GM21528 (cell line): Measurements from ENCODE around the gene EHMT1.
"Not testable (repeated sequence)": the region's sequence is repeated elsewhere in the genome, so short reads cannot be mapped to it uniquely, and the experiment has no call there.

Experiments used
- ATAC-seq: cut with Tn5 transposase; IDR thresholded peaks from one replicate; pipeline ENCODE4 v1.9.1; 2021; ENCODE audit warnings: mild to moderate bottlenecking, moderate library complexity; ENCODE audit not compliant: unreplicated experiment, low FRiP score

The EHMT1 gene

DNA sequence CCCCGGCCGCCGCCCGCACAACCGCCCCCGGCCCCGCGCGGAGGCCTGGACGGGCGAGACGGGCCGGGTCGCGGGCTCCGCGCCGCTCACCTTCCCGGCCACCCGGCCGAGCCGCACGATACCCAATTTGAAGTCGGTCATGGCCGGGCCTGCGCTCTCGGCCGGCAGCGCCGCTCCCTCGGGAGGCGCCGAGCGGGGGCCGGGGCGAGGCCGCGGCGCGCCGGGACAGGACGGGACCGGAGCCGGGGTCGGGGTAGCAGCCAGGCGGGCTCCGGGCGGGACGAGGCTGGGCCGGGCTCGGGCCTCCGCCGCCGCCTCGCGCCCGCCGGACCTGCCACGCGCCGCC is 28.7 kb upstream of the EHMT1 start:
- ATAC-seq, result no peak

DNA sequence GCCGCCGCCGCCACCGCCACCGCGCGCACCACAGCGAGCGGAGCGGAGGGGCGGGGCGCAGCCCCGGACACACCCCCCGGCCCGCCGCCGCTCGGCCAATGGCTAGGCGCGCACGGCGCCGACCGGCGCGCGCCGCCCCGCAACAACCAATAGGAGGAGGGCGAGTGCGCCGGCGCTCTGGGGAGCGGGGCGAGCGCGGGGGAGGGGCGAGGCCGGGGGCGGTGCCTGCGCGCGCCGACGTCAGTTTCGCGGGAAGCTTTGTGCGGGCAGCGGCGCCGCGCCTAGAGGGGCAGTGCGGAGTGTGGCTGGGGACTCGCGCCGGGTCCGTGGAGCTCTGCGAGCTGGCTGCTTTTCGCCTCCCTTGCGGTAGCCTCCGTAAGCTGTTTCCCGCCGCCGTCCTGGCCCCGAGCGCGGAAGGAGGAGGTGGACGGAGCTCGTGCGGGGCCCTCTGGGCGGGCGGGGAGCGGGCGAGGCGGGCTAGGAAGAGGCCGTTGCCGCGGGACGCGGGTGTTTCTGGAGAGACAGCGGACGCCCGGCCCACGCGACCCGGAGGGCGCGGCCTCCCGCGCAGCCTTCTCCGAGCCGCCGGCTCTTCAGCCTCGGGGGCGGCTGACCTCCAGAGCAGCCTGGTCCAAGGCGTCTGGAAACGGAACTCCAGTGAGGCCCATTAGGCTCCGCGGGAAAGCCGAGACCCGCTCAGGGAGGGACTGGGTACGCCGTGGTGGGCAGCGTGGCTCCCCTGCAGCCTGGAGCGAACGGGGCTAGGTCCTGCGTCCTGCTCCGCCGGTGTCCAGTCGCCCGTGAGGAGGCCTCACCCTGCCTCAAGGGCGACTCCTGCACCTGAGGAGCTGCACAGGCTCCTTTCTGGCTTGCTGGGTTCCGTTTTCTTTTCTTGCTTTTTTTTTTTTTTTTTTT is 28.1 kb upstream of the EHMT1 start, which contains the start of gene ZMYND19:
Gene ZMYND19 (minus strand): TSS at position 44 of the 915 bp plus-strand sequence. CDS start 249 bp downstream, outside the sequence.
- peak; percentile 69 for ATAC-seq

DNA sequence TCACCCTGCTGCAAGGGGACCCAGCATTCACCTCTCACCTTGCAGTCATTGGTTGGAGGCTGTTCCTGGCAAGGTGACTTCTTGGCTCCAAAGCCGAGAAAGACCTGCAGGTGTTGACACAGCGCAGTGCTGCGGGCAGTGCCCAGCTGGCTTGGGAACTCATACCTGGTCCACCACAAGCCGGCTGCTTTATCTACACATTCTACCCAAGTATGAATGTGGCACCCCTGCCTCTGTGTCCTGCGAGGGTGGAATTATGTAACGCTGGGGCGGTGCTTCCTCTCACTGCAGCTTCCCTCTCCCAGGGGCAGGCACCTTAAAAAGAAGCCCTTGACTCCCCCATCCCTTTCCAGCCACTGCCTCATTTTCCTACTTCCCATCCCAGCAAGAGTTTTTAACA is 26.0 kb upstream of the EHMT1 start:
- ATAC-seq, result no peak

DNA sequence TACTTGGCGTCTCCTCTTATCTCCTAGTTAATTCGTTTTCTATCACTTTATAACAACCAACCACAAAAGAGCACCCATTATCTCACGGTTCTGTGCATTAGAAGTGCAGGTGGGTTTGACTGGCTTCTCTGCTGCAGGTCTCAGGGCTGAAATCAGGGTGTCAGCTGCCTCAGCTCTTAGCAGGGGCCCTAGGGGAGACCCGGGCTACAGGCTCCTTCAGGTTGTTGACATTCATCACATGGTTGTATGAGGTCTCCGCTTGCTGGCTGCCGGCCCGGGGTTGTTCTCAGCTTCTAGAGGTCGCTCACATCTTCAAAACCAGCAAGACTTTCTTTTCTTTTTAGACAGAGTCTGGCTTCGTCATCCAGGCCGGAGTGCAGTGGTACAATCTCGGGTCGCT is 25.6 kb upstream of the EHMT1 start:
- no peak for ATAC-seq

DNA sequence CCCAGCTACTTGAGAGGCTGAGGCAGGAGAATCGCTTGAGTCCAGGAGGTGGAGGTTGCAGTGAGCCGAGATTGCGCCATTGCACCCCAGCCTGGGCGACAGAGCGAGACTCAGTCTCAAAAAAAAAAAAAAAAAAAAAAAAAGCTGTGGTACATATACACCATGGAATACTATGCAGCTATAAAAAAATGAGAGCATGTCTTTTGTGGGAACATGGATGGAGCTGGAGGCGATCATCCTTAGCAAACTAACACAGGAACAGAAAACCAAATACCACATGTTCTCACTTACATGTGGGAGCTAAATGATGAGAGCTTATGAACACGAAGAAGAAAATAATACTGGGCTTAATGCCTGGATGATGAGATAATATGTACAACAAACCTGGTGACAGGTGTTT is 22.2 kb upstream of the EHMT1 start:
- not testable (repeated sequence) for ATAC-seq

DNA sequence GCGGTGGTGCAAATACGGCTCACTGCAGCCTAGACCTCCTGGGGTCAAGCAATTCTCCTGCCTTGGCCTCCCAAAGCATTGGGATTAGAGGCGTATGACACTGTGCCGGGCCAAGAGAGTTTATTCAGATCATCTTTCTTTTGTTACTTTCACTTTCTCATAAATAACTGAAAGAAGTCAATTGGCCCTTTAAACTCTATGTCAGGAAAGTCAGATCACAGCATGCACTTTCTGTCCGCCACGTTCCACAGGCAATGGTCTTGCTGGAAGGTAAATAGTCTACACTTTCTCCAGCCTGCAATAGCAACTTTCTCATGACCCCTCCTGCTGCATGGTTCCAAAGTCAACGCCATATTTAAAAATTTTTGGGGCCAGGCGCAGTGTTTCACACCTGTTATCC is 19.9 kb upstream of the EHMT1 start:
- no peak for ATAC-seq

DNA sequence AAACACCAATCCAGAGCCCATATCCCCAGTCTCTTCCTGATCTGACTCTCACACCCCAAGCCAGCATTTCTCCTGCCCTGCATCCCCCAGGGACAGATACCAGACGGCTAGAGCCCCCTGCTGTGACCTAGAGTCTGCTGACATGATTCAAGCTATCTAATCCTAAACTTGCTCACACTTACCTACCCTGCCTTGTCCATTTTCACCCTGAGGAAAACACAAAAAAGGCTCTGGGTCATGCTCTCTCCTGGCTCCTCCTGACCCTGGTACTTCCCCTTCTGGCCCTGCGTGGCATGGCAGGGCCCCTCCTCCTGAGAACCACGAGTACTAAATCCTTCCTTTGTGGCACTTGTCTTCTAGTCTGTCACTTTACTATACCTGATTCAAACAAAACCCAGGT is 16.1 kb upstream of the EHMT1 start:
- ATAC-seq, result no peak

DNA sequence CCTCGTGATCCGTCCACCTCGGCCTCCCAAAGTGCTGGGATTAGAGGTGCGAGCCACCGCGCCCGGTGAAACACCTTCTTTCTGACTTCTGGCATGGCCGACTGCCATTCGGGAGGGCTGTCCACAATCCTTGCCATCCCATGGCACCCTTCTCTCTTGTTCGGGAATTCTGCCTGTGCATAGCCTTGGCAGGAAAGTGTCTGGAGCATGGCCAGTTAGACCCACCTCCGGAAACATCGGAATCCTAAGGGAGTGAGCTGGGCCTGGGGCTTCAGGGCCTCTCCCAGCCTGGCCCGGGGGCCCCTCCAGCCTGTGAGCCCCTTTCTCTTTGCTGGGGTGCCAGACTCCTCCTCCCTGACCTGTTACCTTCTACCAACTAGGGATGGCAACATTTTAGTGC is 14.9 kb upstream of the EHMT1 start:
- ATAC-seq, result no peak

DNA sequence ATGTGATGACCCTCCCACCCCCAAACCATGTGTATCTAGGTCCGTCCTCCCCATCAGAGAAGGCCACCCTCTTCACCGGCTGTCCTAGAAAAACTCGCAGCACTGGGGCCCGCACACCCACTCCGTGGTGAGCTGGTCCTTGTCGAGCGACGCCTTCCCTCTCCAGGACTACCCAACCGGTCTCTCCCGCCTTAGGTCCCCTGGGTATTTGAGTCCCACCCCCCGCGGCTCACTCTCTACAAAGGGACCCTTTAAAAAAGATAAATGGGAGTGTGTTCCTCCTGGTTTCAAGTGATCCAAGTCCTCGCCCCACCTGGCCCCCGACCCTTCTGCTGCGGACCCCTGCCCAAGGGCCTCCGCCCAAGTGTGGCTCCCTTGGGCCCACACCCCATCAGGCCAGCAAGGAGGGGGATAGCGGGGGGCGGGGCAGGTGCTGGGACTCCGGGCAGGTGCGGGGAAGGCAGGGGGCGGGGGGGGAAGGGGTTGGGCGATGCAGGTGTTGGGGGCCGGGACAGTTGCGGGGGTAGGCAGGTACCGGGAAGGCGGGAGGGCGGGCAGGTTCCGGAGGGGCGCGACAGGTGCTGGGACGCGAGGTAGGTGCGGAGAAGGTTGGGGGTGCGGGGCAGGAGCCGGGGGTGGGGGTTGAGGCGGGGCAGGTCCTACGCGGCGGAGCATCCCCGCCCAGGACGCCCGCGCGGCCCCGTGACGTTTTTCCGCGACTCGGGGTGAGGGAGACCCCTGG is 14.3 kb upstream of the EHMT1 start:
- no peak for ATAC-seq

DNA sequence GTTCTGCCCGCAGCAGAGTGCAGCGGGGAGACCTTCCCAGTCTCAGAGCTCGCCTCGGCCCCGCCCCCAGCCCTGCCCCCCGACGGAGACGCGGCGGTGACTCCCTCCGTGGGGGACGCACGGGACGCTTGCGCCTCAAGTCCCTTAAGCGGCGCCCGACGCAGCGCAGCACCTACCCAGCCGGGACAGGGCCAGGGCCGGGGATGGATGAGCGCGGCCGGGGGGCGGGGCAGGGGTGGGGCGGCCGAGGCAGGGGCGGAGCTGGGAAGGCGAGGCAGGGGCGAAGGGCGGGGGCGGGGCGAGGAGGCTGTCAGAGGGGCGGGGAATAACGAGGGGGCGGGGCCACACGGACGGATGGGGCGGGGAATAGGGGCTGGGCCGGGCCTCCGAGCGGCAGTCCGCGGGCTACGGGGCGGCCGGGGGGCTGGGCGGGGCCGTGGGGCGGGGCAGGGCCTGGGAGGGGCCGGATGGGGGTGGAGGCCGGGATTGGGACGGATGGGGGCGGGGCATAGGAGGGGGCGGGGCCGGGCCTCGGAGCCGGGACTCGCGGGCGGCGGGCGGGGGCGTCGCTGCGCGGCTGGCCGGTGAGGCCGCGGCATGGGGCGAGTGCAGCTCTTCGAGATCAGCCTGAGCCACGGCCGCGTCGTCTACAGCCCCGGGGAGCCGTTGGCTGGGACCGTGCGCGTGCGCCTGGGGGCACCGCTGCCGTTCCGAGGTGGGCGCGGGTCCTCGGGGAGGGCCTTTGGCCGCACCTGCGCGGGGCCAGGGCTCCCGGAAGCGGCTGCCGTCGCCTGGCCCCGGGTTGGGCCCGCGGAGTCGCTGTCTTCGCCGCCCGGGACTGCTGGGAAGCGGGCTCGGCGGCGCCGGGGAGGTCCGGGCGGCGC is 13.4 kb upstream of the EHMT1 start, which contains the start of gene ARRDC1:
Gene ARRDC1 (plus strand): TSS at position 566 of the 884 bp plus-strand sequence. CDS start 32 bp downstream, at position 598.
- ATAC-seq, result peak; percentile 61

DNA sequence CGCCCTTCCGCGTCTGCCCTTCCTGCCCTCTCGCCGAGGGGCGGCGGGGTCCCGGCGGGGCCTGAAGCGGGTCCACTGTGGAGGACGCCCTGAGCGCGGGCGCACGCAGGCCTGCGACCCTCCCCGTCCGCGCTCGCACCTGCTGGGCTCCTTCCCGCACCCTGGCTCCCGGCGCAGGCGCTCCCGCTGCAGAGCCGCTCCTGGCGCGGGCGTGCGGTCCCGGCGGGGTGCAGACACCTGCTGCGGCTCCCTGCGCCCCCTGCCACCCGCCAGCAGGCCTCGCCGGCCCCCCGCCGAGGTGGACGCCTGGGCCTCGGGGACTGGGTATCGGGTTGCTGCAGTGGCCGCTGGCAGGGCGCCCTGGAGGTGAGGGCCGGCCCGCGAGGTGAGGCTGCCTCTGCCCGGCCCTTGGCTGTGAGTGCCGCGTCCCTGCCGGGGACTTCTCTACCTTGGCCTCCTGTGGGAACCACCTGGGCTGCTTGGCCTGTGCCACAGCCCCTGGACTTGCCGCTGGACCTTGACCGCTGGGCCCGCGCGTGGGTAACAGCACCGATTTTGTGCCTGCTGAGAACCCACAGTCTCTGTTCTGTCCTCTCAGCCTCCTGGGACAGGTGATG is 12.7 kb upstream of the EHMT1 start:
- peak; percentile 23 for ATAC-seq

DNA sequence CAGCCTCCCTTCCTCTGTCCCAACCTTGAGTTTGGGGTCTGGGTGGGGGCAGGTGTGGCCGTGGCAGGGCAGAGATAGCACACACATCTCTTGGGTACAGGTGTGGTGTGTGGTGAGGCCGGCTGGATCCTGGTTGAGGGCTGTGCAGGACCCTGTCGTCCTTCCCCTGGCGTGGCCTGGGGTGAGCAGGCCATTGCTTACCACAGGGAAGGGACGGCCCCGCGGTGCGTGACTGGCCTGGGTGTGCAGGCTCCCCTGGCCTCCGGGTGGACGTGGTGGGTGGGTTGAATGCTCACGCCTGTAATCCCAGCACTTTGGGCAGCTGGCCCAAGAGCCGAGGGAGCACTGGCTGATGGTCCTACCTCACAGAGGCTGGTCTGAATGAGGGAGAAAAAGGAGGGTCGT is 12.1 kb upstream of the EHMT1 start:
- ATAC-seq, result no peak

DNA sequence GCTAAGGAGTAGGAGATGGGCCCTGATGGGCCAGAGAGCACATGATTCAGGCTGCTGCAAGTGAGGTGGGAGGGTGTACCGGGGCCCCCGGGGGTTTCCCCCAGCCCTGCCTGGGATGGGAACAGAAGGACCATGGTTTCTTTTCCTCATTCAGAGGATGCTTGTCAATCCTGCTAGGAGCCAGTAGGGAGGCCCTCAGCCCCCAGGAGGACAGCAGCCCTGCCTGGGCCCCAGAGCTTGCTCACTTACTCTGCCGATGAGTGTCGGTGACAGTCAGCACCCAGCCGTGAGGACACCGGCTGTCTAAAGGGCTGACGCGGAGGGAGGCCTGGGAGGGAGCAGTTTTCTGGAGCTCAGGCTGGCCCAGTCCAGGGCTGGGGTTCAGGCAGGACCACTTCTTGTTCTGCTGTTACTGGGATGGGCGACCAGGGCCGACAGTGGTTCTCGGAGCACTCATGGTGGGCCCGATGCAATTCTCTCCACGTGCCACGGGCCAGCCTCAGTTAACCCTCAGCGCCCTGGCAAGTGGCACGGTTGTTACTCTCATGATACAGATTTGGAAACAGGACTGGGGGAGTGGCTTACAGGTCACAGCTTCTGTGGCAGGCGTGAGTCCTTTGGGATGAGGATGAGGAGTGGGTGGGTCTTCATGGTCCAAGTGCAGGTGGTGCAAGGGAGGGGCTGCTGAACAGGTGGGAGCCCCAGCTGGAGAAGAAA is 11.5 kb upstream of the EHMT1 start:
- ATAC-seq, result no peak

DNA sequence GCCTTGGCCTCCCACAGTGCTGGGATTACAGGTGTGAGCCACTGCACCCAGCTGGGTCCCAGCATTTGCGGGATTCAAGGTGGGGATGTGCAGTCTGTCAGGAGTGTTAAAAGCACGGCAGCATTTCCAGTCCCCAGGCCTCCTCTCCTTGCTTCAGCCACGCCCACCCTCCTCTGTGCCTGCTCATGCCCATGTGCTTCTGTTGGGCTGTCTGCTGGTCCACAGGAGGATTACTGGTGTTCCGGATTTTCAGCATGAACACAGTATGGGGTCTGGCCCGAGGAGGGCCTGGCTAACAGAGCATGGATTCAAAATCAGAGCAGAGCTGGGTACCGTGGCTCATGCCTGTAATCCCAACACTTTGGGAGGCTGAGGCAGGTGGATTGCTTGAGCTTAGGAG is 7.9 kb upstream of the EHMT1 start:
- no peak for ATAC-seq

DNA sequence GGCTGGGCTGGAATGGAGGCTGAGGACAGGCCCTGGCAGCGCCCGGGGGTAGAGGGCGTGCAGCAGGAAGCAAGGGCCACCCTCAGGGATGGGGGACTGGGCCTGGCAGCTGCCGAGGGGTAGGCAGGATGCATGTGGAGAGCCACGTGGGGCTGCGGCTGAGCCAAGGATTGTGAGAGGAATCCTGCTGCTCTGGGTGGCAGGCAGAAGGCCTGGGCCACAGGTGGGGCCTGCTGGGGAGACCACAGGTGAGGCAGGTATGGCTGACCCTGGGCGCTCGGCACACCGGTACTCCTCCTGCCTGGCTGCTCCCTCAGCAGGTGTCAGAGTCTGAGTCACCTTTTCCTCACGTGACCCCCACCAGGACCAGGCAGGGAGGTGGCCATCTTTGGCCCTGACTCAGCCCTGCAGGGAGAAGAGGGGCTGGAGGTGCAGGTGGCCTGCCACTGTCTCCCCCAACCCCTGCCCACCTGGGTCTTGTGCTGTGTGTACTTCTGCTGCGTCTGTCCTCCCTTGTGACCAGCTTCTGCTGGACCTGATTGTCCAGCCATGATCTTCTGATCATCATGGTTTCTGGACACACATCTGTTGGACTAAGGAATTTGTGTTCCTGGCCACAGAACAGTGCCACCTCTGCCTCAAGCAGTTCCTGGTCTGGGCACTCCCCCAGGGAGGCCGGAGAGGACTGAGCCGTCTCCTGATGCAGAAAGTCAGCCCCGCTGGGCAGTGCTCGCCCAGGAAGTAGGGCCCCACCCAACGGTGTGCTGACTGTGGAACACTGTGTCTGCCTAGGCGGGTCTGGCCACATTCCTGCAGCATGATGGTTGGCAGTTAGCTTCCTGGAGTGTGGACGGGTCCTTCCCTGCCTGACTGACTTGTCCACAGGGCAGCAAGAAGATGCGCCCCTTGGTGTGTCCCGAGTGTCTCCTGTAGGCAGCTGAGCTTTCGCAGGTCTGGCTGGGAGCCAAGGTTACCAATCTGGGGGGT is 6.9 kb upstream of the EHMT1 start:
- ATAC-seq, result no peak

DNA sequence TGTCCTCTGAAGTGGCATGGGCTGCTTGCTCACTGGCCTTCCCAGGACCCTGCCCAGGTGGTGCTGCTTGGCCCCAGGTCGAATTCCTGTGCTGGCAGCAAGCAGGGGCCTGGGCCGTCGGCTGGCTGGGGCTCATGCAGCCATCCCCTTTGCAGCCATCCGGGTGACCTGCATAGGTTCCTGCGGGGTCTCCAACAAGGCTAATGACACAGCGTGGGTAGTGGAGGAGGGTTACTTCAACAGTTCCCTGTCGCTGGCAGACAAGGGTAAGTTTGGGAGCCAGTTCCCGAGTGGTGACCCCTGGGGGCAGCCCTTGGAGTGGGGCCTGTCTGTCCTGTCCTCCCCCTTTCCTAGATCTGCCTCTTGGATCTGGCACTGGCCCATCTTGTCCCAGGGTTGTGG is 6.1 kb upstream of the EHMT1 start:
- ATAC-seq, result no peak

DNA sequence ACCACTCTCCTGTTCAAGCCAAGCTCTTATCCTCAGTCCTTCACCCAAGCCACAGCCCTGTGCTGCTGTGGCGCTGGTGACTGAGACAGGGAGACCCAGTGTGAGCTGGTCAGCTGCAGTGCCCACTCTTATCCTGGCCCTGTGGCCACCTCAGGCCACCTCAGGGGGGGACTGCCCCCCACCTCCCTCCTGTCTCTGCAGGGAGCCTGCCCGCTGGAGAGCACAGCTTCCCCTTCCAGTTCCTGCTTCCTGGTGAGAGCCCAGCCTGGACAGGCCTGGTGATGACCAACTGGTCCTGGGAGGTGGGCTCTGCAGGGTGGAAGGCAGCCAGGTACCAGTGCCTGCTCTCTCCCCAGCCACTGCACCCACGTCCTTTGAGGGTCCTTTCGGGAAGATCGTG is 5.5 kb upstream of the EHMT1 start:
- ATAC-seq, result no peak

DNA sequence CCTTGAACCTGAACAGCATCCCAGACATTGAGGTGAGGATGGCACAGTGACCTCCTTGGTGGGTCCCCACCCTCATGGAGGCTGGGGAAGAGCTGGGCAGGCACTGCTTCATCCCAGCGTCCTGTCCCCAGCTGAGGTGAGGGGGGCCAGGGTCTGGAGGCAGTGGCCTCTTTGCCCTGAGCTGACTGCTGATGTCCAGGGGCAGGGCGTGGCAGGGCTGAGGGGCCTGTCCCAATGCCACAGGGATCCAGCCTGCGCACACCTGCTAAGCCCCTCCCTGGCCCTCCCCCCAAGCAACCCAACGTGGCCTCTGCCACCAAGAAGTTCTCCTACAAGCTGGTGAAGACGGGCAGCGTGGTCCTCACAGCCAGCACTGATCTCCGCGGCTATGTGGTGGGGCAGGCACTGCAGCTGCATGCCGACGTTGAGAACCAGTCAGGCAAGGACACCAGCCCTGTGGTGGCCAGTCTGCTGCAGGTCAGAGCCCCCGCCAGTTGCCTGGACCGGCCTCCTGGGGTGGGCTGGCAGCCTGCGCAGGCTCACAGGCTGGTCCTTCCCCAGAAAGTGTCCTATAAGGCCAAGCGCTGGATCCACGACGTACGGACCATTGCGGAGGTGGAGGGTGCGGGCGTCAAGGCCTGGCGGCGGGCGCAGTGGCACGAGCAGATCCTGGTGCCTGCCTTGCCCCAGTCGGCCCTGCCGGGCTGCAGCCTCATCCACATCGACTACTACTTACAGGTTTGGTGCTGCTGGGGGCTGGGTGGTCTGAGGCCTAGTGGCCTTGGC is 4.9 kb upstream of the EHMT1 start:
- ATAC-seq, result no peak
